Fibroblast of pulmonary artery (primary cell): ENCODE data around the gene ENAH.
"Not testable (repeated sequence)": the region's sequence is repeated elsewhere in the genome, so short reads cannot be mapped to it uniquely, and the experiment has no call there.

Experiments
- DNase-seq: peaks from one replicate; pipeline ENCODE4 v3.0.0-alpha.2; 2010; ENCODE audit warnings: low read depth
- H3K4me3 ChIP-seq: replicated peaks from 2 replicates; pipeline ENCODE4 v1.5.1; 2011; ENCODE audit warnings: low read depth, mild to moderate bottlenecking, control low read depth, low read length, moderate library complexity
- TF ChIP-seq, protein P1 (sequence below): IDR thresholded peaks from 2 replicates; pipeline ENCODE4 v1.5.1; 2011; ENCODE audit warnings: mild to moderate bottlenecking, control low read depth, low read length, inconsistent platforms; ENCODE audit errors: missing control alignments

The ENAH gene

GRCh38 chr1:225522588-225523262, 130.2 kb downstream of the ENAH start:
- no peak for DNase-seq
- no peak overlapping the region for H3K4me3 ChIP-seq
- TF ChIP-seq, protein P1, sequence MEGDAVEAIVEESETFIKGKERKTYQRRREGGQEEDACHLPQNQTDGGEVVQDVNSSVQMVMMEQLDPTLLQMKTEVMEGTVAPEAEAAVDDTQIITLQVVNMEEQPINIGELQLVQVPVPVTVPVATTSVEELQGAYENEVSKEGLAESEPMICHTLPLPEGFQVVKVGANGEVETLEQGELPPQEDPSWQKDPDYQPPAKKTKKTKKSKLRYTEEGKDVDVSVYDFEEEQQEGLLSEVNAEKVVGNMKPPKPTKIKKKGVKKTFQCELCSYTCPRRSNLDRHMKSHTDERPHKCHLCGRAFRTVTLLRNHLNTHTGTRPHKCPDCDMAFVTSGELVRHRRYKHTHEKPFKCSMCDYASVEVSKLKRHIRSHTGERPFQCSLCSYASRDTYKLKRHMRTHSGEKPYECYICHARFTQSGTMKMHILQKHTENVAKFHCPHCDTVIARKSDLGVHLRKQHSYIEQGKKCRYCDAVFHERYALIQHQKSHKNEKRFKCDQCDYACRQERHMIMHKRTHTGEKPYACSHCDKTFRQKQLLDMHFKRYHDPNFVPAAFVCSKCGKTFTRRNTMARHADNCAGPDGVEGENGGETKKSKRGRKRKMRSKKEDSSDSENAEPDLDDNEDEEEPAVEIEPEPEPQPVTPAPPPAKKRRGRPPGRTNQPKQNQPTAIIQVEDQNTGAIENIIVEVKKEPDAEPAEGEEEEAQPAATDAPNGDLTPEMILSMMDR, result no peak

- TF ChIP-seq, protein P1, result no peak
- H3K4me3 ChIP-seq, result no peak overlapping the region
- DNase-seq, result no peak
Observed at GRCh38 chr1:225520587-225521227, 132.2 kb downstream of the ENAH start.

- peak; percentile 11 for DNase-seq
- TF ChIP-seq, protein P1, result no peak
- no peak overlapping the region for H3K4me3 ChIP-seq
Observed at GRCh38 chr1:225519166-225519863, 133.6 kb downstream of the ENAH start.

GRCh38 chr1:225517697-225518096, 135.2 kb downstream of the ENAH start:
- TF ChIP-seq, protein P1, result no peak
- no peak overlapping the region for H3K4me3 ChIP-seq
- DNase-seq, result no peak

- TF ChIP-seq, protein P1, result no peak
- no peak overlapping the region for H3K4me3 ChIP-seq
- DNase-seq, result no peak
Observed at GRCh38 chr1:225517221-225517620, 135.7 kb downstream of the ENAH start.

DNA sequence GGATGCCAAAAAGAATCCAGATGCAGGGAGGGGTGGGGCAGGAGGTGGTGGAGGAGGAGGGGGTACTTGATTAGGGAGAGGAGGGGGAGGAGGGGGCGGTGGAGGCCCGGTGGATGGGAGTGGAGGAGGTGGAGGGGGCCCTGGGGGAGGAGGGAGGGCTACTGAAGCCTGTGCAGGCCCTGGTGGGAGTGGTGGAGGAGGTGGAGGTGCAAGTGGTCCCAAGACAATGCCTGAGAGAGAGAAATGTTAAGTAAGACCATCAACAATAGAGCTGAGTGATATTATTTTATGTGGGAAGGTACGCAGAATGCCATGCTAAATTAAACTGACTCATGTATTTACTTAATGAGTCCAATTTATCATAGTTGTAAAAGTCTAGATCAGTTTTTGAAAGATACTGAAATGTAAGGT, 138.2 kb downstream of the ENAH start:
- TF ChIP-seq, protein P1, result no peak
- no peak overlapping the region for H3K4me3 ChIP-seq
- DNase-seq, result no peak

GRCh38 chr1:225513576-225513975, 139.3 kb downstream of the ENAH start:
- DNase-seq, H3K4me3 ChIP-seq: not testable (repeated sequence)
